CD14-positive monocyte (primary cell): ENCODE measurements around the gene KCTD19. TPM values are rescaled to one million over a fixed set of nuclear protein-coding genes. Genes with fewer than 3 reads are reported as not detected.

ENCODE experiments used
- DNase-seq, 3 donors: peaks; one replicate each; pipeline ENCODE4 v3.0.0-alpha.2; 2011 to 2022
- H2AFZ ChIP-seq: 2 replicates; pipeline ENCODE4 v1.6.0; 2012; ENCODE audit warnings: mild to moderate bottlenecking, low read depth, low read length, inconsistent platforms; ENCODE audit not compliant: insufficient read depth, poor library complexity, severe bottlenecking
- H3K27ac ChIP-seq, 2 donors: 1 replicate in 1 of 2; 2 replicates in 1 of 2; pipeline ENCODE4 v1.5.1; 2012 to 2013; ENCODE audit warnings: low read length in 2 of 2, control low read depth in 1 of 2, inconsistent platforms in 1 of 2, low read depth in 1 of 2, mild to moderate bottlenecking in 1 of 2
- H3K27me3 ChIP-seq, 2 donors: one replicate each; pipeline versions ENCODE4 v1.6.0 to v1.6.1; 2011 to 2013; ENCODE audit warnings: low read length in 2 of 2; ENCODE audit not compliant: control insufficient read depth in 2 of 2, insufficient read depth in 2 of 2
- H3K36me3 ChIP-seq, 2 donors: replicated peaks in 1 of 2; 1 replicate in 1 of 2; 2 replicates in 1 of 2; pipeline versions ENCODE4 v1.5.1 to v1.6.1; 2012 to 2013; ENCODE audit warnings: low read length in 2 of 2, control low read depth in 1 of 2, inconsistent platforms in 1 of 2, mild to moderate bottlenecking in 1 of 2; ENCODE audit not compliant: insufficient read depth in 2 of 2, control insufficient read depth in 1 of 2
- H3K4me1 ChIP-seq, 2 donors: 1 replicate in 1 of 2; 2 replicates in 1 of 2; pipeline versions ENCODE4 v1.5.1 to v1.6.1; 2012 to 2013; ENCODE audit warnings: low read length in 2 of 2, control low read depth in 1 of 2, inconsistent platforms in 1 of 2, mild to moderate bottlenecking in 1 of 2, moderate library complexity in 1 of 2; ENCODE audit not compliant: insufficient read depth in 2 of 2, control insufficient read depth in 1 of 2
- H3K4me2 ChIP-seq: replicated peaks from 2 replicates; pipeline ENCODE3; 2012; ENCODE audit warnings: low read length, moderate library complexity, mild to moderate bottlenecking; ENCODE audit not compliant: poor library complexity, severe bottlenecking; ENCODE audit errors: extremely low read depth
- H3K4me3 ChIP-seq, 3 experiments: fragments of 200-600 bp in 1 of 3; sonication (generic) in 1 of 3; replicated peaks in 1 of 3; 1 replicate in 2 of 3; 2 replicates in 1 of 3; pipeline ENCODE4 v1.5.1; 2011 to 2013; ENCODE audit warnings: low read length in 3 of 3, mild to moderate bottlenecking in 3 of 3, control low read depth in 2 of 3, low read depth in 2 of 3, inconsistent platforms in 1 of 3, moderate library complexity in 1 of 3
- H3K79me2 ChIP-seq: 2 replicates; pipeline ENCODE4 v1.6.0; 2012; ENCODE audit warnings: mild to moderate bottlenecking, control low read depth, inconsistent platforms, low read length, moderate library complexity; ENCODE audit not compliant: insufficient read depth
- H3K9ac ChIP-seq: 2 replicates; pipeline ENCODE4 v1.6.0; 2017; ENCODE audit warnings: low read length, mild to moderate bottlenecking; ENCODE audit not compliant: insufficient read depth, poor library complexity, severe bottlenecking
- H3K9me3 ChIP-seq, 2 donors: replicated peaks in 1 of 2; 1 replicate in 1 of 2; 2 replicates in 1 of 2; pipeline versions ENCODE4 v1.5.1 to v1.6.1; 2012 to 2013; ENCODE audit warnings: low read length in 2 of 2, control low read depth in 1 of 2; ENCODE audit not compliant: control insufficient read depth in 1 of 2, insufficient read depth in 1 of 2
- H4K20me1 ChIP-seq: 2 replicates; pipeline ENCODE4 v1.6.0; 2012; ENCODE audit warnings: mild to moderate bottlenecking, low read length, control low read depth, moderate library complexity; ENCODE audit not compliant: insufficient read depth
- H3K27ac Mint-ChIP-seq, 7 donors: one replicate each; pipeline ENCODE4 v1.8.0; 2020; ENCODE audit warnings: mild to moderate bottlenecking in 7 of 7, mixed read lengths in 7 of 7, moderate library complexity in 6 of 7, inconsistent platforms in 2 of 7
- H3K27me3 Mint-ChIP-seq, 3 donors: one replicate each; pipeline ENCODE4 v1.8.0; 2021 to 2022; ENCODE audit warnings: low read depth in 3 of 3, mild to moderate bottlenecking in 3 of 3, mixed read lengths in 3 of 3, moderate library complexity in 3 of 3, inconsistent platforms in 1 of 3
- H3K36me3 Mint-ChIP-seq, 2 donors: one replicate each; pipeline ENCODE4 v1.8.0; 2020; ENCODE audit warnings: mixed read lengths in 2 of 2, inconsistent platforms in 1 of 2, mild to moderate bottlenecking in 1 of 2
- H3K4me1 Mint-ChIP-seq: one replicate; pipeline ENCODE4 v1.8.0; 2020; ENCODE audit warnings: mild to moderate bottlenecking, mixed read lengths
- H3K4me3 Mint-ChIP-seq, 2 donors: one replicate each; pipeline ENCODE4 v1.8.0; 2020; ENCODE audit warnings: mild to moderate bottlenecking in 2 of 2, mixed read lengths in 2 of 2, moderate library complexity in 1 of 2
- H3K9me3 Mint-ChIP-seq, 7 donors: one replicate each; pipeline ENCODE4 v1.8.0; 2020 to 2022; ENCODE audit warnings: mixed read lengths in 7 of 7, mild to moderate bottlenecking in 6 of 7, moderate library complexity in 6 of 7, inconsistent platforms in 2 of 7
- WGBS: methylation state at CpG from one replicate; pipeline ENCODE4 v1.1.5; 2013; ENCODE audit warnings: missing lambda C conversion rate; ENCODE audit not compliant: insufficient coverage; 5-methylcytosine and 5-hydroxymethylcytosine counted together
- intact Hi-C, 2 donors: fragments of 100-400 bp; cut with micrococcal nuclease; formaldehyde crosslinking; loops; one replicate each; pipeline versions ENCODE4 v1.15.0 to v1.15.1; 2023
- polyA plus RNA-seq, 3 donors: library from polyadenylated mRNA; depleted of rRNA in 1 of 3; unstranded in 2 of 3; stranded (reverse) in 1 of 3; fragments of 300-500 nt in 2 of 3; fragments of >200 nt in 1 of 3; fragmentation: Illumina TruSeq in 2 of 3; gene quantifications; 1 replicate in 2 of 3; 2 replicates in 1 of 3; pipeline ENCODE4 v1.2.3, GENCODE V29; 2012 to 2021
- TF ChIP-seq, protein P1 (sequence below): fragments of 200-600 bp; IDR thresholded peaks from one replicate; pipeline ENCODE4 v1.8.0; 2022; ENCODE audit warnings: antibody characterized with exemption, mild to moderate bottlenecking

The KCTD19 gene
- polyA plus RNA-seq, 3 donors: not detected

DNA sequence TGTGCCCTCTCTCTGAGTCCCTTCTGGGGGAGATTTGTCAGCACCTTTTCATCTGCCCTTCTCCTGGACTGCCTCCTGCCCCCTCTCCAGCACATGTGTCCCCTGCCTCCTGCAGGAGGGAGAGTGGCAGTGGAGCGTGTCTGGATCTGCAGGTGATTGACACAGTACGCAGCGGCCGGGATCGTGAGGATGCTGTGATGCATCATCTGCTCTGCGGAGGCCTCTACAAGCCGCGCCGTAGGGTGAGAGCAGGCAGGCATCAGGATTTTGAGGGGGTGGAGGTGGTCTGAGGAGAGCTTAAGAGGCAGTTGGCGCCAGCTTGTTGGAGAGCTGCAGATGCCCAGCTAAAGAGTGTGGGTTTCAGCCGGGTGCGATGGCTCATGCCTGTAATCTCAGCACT lies 66.8 kb downstream of the KCTD19 start:
- H3K4me3 Mint-ChIP-seq: no peak overlapping the region
- WGBS: 98% methylated on average over 11 of the region's 12 CpGs
- no peaks in the 10 kb centered on the region for H3K4me1 ChIP-seq
- no peaks in the 10 kb centered on the region for H4K20me1 ChIP-seq
- H3K36me3 Mint-ChIP-seq: no peaks in the 10 kb centered on the region
- no peak for DNase-seq
- no peak overlapping the region for H3K9ac ChIP-seq
- no peak overlapping the region for H2AFZ ChIP-seq
- H3K9me3 Mint-ChIP-seq: peaks cover 0 to 3% (median 0%) of the 10 kb centered on the region in 7 donors
- peak overlapping the region in 2 of 7 donors; percentile 8 to 26 for H3K27ac Mint-ChIP-seq
- intact Hi-C loops: no loop called here
- H3K36me3 ChIP-seq: no peaks in the 10 kb centered on the region
- H3K4me3 ChIP-seq: no peak overlapping the region
- no peaks in the 10 kb centered on the region for H3K27me3 ChIP-seq
- H3K4me2 ChIP-seq: no peak overlapping the region
- peaks cover 2% of the 10 kb centered on the region for H3K4me1 Mint-ChIP-seq
- H3K9me3 ChIP-seq: no peaks in the 10 kb centered on the region
- TF ChIP-seq, protein P1, sequence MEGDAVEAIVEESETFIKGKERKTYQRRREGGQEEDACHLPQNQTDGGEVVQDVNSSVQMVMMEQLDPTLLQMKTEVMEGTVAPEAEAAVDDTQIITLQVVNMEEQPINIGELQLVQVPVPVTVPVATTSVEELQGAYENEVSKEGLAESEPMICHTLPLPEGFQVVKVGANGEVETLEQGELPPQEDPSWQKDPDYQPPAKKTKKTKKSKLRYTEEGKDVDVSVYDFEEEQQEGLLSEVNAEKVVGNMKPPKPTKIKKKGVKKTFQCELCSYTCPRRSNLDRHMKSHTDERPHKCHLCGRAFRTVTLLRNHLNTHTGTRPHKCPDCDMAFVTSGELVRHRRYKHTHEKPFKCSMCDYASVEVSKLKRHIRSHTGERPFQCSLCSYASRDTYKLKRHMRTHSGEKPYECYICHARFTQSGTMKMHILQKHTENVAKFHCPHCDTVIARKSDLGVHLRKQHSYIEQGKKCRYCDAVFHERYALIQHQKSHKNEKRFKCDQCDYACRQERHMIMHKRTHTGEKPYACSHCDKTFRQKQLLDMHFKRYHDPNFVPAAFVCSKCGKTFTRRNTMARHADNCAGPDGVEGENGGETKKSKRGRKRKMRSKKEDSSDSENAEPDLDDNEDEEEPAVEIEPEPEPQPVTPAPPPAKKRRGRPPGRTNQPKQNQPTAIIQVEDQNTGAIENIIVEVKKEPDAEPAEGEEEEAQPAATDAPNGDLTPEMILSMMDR: no peak
- peaks cover 5 to 14% (median 9%) of the 10 kb centered on the region in 3 donors for H3K27me3 Mint-ChIP-seq
- H3K79me2 ChIP-seq: no peaks in the 10 kb centered on the region
- H3K27ac ChIP-seq: no peak overlapping the region

DNA sequence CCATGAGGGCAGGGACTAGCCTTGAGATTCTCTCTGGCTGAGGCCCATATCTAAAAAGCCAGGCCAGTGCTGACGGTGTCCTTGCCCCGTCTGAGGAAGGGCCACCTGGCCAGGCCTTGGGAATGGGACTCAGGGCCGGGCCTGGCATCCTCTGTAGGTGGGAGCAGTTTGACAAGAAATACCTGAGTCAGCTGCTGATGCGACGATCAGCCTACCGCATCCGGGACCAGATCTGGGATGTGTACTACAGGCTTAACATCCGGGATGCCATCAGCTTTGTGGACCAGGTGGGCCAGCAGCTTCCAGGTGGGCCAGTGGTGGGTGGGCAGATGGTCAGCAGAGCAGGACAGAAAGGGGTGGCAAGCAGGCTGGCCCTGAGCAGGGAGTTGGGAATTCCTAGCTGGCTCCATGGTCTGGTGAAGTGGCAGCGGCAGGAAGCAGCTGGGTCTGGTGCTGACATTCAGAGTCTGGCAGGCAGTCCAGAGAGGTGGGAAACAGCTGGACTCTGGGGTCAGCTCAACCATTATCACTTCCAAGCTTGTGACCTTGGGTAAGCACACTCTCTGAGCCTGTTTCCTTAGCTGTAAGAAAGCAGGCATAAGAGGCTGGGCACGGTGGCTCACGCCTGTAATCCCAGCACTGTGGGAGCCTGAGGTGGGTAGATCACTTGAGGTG lies 68.2 kb downstream of the KCTD19 start:
- Histone ChIP-seq H4K20me1 (no peaks in the 10 kb centered on the region), H3K79me2 (no peaks in the 10 kb centered on the region), H3K9ac (no peak overlapping the region), H3K27ac (no peak overlapping the region), H3K36me3 (no peaks in the 10 kb centered on the region), H3K4me3 (no peak overlapping the region), H3K27me3 (no peaks in the 10 kb centered on the region), H3K9me3 (no peaks in the 10 kb centered on the region), H3K4me2 (no peak overlapping the region), H2AFZ (no peak overlapping the region), H3K4me1 (no peaks in the 10 kb centered on the region)
- H3K27me3 Mint-ChIP-seq: peaks cover 5 to 9% (median 7%) of the 10 kb centered on the region in 3 donors
- intact Hi-C loops: no loop called here
- H3K4me3 Mint-ChIP-seq: no peak overlapping the region
- peaks cover 0 to 3% (median 0%) of the 10 kb centered on the region in 7 donors for H3K9me3 Mint-ChIP-seq
- no peak overlapping the region for H3K27ac Mint-ChIP-seq
- TF ChIP-seq, protein P1: no peak
- no peaks in the 10 kb centered on the region for H3K36me3 Mint-ChIP-seq
- peaks cover 2% of the 10 kb centered on the region for H3K4me1 Mint-ChIP-seq
- 94% methylated on average over 11 of the region's 11 CpGs for WGBS
- no peak for DNase-seq
